B cell (primary cell): ENCODE data around the gene DRAP1. TPM values are rescaled to one million over a fixed set of nuclear protein-coding genes. Genes with fewer than 3 reads are reported as not detected.

Source experiments
- ATAC-seq: fragments of 200-7000 bp; cut with Tn5 transposase; one replicate; pipeline ENCODE4 v1.10.0; 2021; ENCODE audit warnings: low read depth, mild to moderate bottlenecking, moderate number of reproducible peaks, moderate library complexity
- CTCF ChIA-PET: fragments of 350-600 bp; sonication (Branson Sonifier 250); formaldehyde crosslinking; loops from one replicate; lab custom pipeline; 2021; ENCODE audit warnings: antibody characterized with exemption, inconsistent platforms; lab: Charles Lee
- POLR2A ChIA-PET: fragments of 350-600 bp; sonication (Branson Sonifier 250); formaldehyde crosslinking; loops from one replicate; lab custom pipeline; 2021; ENCODE audit warnings: antibody characterized with exemption; lab: Charles Lee
- DNase-seq: peaks from one replicate; pipeline ENCODE4 v3.0.0; 2013
- H2AFZ ChIP-seq: 2 replicates; pipeline ENCODE4 v1.6.1; 2012; ENCODE audit warnings: mild to moderate bottlenecking, low read depth, low read length; ENCODE audit not compliant: insufficient read depth, poor library complexity, severe bottlenecking
- H3K27ac ChIP-seq, 2 donors: 1 replicate in 1 of 2; 2 replicates in 1 of 2; pipeline ENCODE4 v1.5.1; 2012 to 2013; ENCODE audit warnings: low read length in 2 of 2, mild to moderate bottlenecking in 2 of 2, moderate library complexity in 1 of 2
- H3K27me3 ChIP-seq, 4 experiments: fragments of 200-600 bp in 1 of 4; sonication (generic) in 1 of 4; replicated peaks in 1 of 4; 1 replicate in 2 of 4; 2 replicates in 2 of 4; pipeline versions ENCODE4 v1.6.1 to v1.7.0; 2013 to 2016; ENCODE audit warnings: low read length in 3 of 4, mild to moderate bottlenecking in 2 of 4, mixed read lengths in 1 of 4, moderate library complexity in 1 of 4; ENCODE audit not compliant: insufficient read depth in 4 of 4, control insufficient read depth in 3 of 4; ENCODE audit errors: control extremely low read depth in 1 of 4
- H3K36me3 ChIP-seq, 2 experiments: replicated peaks in 1 of 2; 1 replicate in 1 of 2; 2 replicates in 1 of 2; pipeline versions ENCODE4 v1.6.1 to v1.7.1; 2013; ENCODE audit warnings: low read length in 1 of 2; ENCODE audit not compliant: insufficient read depth in 2 of 2, control insufficient read depth in 1 of 2; ENCODE audit errors: control extremely low read depth in 1 of 2, extremely low read depth in 1 of 2
- H3K4me1 ChIP-seq, 2 donors: fragments of 200-600 bp in 1 of 2; sonication (generic) in 1 of 2; 1 replicate in 1 of 2; 2 replicates in 1 of 2; pipeline versions ENCODE4 v1.5.1 to v1.6.1; 2013 to 2017; ENCODE audit warnings: low read length in 2 of 2; ENCODE audit not compliant: control insufficient read depth in 2 of 2, insufficient read depth in 2 of 2
- H3K4me2 ChIP-seq: replicated peaks from 2 replicates; pipeline ENCODE3; 2012; ENCODE audit warnings: mild to moderate bottlenecking, low read depth, low read length; ENCODE audit not compliant: poor library complexity, severe bottlenecking
- H3K4me3 ChIP-seq, 5 experiments: fragments of 200-600 bp in 1 of 5; sonication (generic) in 1 of 5; 1 replicate in 3 of 5; 2 replicates in 2 of 5; pipeline versions ENCODE4 v1.5.1 to v1.7.0; 2011 to 2016; ENCODE audit warnings: low read length in 4 of 5, mild to moderate bottlenecking in 4 of 5, low read depth in 2 of 5, control low read depth in 1 of 5, moderate library complexity in 1 of 5; ENCODE audit not compliant: insufficient read depth in 1 of 5; ENCODE audit errors: control extremely low read depth in 1 of 5, extremely low read depth in 1 of 5
- H3K79me2 ChIP-seq: fragments of 200-600 bp; sonication (generic); one replicate; pipeline ENCODE4 v1.6.0; 2016; ENCODE audit warnings: low read length; ENCODE audit not compliant: control insufficient read depth, insufficient read depth
- H3K9ac ChIP-seq: fragments of 200-600 bp; sonication (generic); 2 replicates; pipeline ENCODE4 v1.6.1; 2017; ENCODE audit warnings: mild to moderate bottlenecking, low read length, moderate library complexity
- H3K9me3 ChIP-seq, 3 donors: one replicate each; pipeline versions ENCODE4 v1.6.1 to v1.7.1; 2013; ENCODE audit warnings: low read length in 2 of 3; ENCODE audit not compliant: control insufficient read depth in 2 of 3, insufficient read depth in 1 of 3; ENCODE audit errors: control extremely low read depth in 1 of 3
- H4K20me1 ChIP-seq: 2 replicates; pipeline ENCODE4 v1.6.0; 2012; ENCODE audit warnings: mild to moderate bottlenecking, low read length; ENCODE audit not compliant: insufficient read depth, control insufficient read depth, poor library complexity, severe bottlenecking
- H3K27ac Mint-ChIP-seq: one replicate; pipeline ENCODE4 v1.8.0; 2021; ENCODE audit warnings: mixed read lengths
- H3K27me3 Mint-ChIP-seq: one replicate; pipeline ENCODE4 v1.8.0; 2021; ENCODE audit warnings: mixed read lengths
- H3K4me1 Mint-ChIP-seq: one replicate; pipeline ENCODE4 v1.8.0; 2021; ENCODE audit warnings: mixed read lengths
- H3K4me3 Mint-ChIP-seq: one replicate; pipeline ENCODE4 v1.8.0; 2021; ENCODE audit warnings: mixed read lengths
- H3K9me3 Mint-ChIP-seq: one replicate; pipeline ENCODE4 v1.8.0; 2022; ENCODE audit warnings: mixed read lengths; ENCODE audit not compliant: insufficient read depth
- CTCF ChIP-seq: fragments of 200-600 bp; IDR thresholded peaks from one replicate; pipeline ENCODE4 v1.8.0; 2022; ENCODE audit warnings: antibody characterized with exemption, mild to moderate bottlenecking
- EZH2 ChIP-seq: IDR thresholded peaks from 2 replicates; pipeline ENCODE4 v1.6.1; 2012; ENCODE audit warnings: borderline replicate concordance, low read depth, mild to moderate bottlenecking, moderate library complexity, low read length; ENCODE audit not compliant: insufficient read depth, poor library complexity, severe bottlenecking
- WGBS: methylation state at CpG from one replicate; pipeline ENCODE4 v1.1.5; 2013; ENCODE audit warnings: missing lambda C conversion rate; ENCODE audit not compliant: insufficient coverage; 5-methylcytosine and 5-hydroxymethylcytosine counted together
- intact Hi-C: fragments of 100-400 bp; cut with micrococcal nuclease; formaldehyde crosslinking; loops from one replicate; pipeline ENCODE4 v1.10.0; 2022
- polyA plus RNA-seq: library from polyadenylated mRNA; depleted of rRNA; stranded (reverse); fragments of >200 nt; gene quantifications from 2 replicates; pipeline ENCODE4 v1.2.3, GENCODE V29; 2012
- total RNA-seq, 2 donors: library from RNA; stranded (reverse); fragments of 120-200 nt in 1 of 2; gene quantifications; 1 replicate in 1 of 2; 2 replicates in 1 of 2; pipeline versions ENCODE4 v1.2.3 to v1.2.4, GENCODE V29; 2013 to 2022

The DRAP1 gene
- total and polyA plus RNA-seq, 2 donors (not counting 1 experiment from before 2014, with no cell fraction given): 71.7 to 83.9 TPM

GRCh38 chr11:65918211-65919140 lies 750 bp upstream of the DRAP1 start, which contains the start of gene C11orf68:
C11orf68 (minus strand) TSS chr11:65919062; CDS start chr11:65919031, 31 bp downstream.
- POLR2A ChIA-PET: interaction anchor here (0.5 to 2.5 kb wide), 9 partner anchors 9 to 349 kb away, joined by 3 to 13 read pairs (median 4); partner anchors contain the start of genes CCDC85B and FIBP
- CTCF ChIA-PET: interaction anchor here (0.9 to 2.1 kb wide), 5 partner anchors 20 to 74 kb away, joined by 3 to 15 read pairs (median 4); partner anchors contain the start of genes CCDC85B and FIBP
- H3K4me1 ChIP-seq: peaks cover 19 to 50% of the 10 kb centered on the region in 2 donors
- peaks cover 38% of the 10 kb centered on the region for H3K79me2 ChIP-seq
- H3K36me3 ChIP-seq: peaks cover 6 to 20% of the 10 kb centered on the region in 2 experiments
- intact Hi-C loops: loop anchor here (1.0 to 2.0 kb wide), 7 partner anchors 10 to 256 kb away; partner anchors contain the start of genes BANF1, CFL1, EIF1AD and FIBP
- peak within 1 kb of the TSS; percentile 83 to 99 (median 93) for H3K4me3 ChIP-seq
- H3K27ac Mint-ChIP-seq: peak within 1 kb of the TSS; percentile 89
- no peaks in the 10 kb centered on the region for H3K9me3 ChIP-seq
- peaks cover 44% of the 10 kb centered on the region for H3K4me1 Mint-ChIP-seq
- peak within 1 kb of the TSS; percentile 66 to 85 for H3K27ac ChIP-seq
- H3K4me3 Mint-ChIP-seq: peak within 1 kb of the TSS; percentile 95
- H3K9me3 Mint-ChIP-seq: no peaks in the 10 kb centered on the region
- ATAC-seq (no peak), DNase-seq (no peak)
- peaks cover 4% of the 10 kb centered on the region for H4K20me1 ChIP-seq
- TF ChIP-seq EZH2 (no peak), CTCF (no peak)
- peak within 1 kb of the TSS; percentile 96 for H3K9ac ChIP-seq
- no peaks in the 10 kb centered on the region for H3K27me3 Mint-ChIP-seq
- 5% methylated on average over 77 of the region's 77 CpGs for WGBS
- H2AFZ ChIP-seq: peak within 1 kb of the TSS; percentile 81
- peak within 1 kb of the TSS; percentile 97 for H3K4me2 ChIP-seq
- no peaks in the 10 kb centered on the region for H3K27me3 ChIP-seq
